Prostate gland (tissue), 2 donors: Measurements from ENCODE around the gene MYO6. TPM values are rescaled to one million over a fixed set of nuclear protein-coding genes. Genes with fewer than 3 reads are reported as not detected.

Experiments used
- DNase-seq: peaks from one replicate; pipeline ENCODE4 v3.0.0-alpha.2; 2019; ENCODE audit warnings: low spot score
- H3K27ac ChIP-seq, 2 donors: fragments of 200-600 bp; sonication (generic); 2 replicates each; pipeline ENCODE4 v1.5.1; 2017 to 2019
- H3K27me3 ChIP-seq: fragments of 200-600 bp; sonication (generic); replicated peaks from 2 replicates; pipeline ENCODE4 v1.5.1; 2019; ENCODE audit not compliant: insufficient read depth
- H3K36me3 ChIP-seq, 2 donors: fragments of 200-600 bp; sonication (generic); 1 replicate in 1 of 2; 2 replicates in 1 of 2; pipeline versions ENCODE4 v1.5.1 to v1.8.1; 2017 to 2019
- H3K4me1 ChIP-seq: fragments of 200-600 bp; sonication (generic); replicated peaks from 2 replicates; pipeline ENCODE4 v1.5.1; 2019
- H3K4me3 ChIP-seq, 2 donors: fragments of 200-600 bp; sonication (generic); 2 replicates each; pipeline ENCODE4 v1.5.1; 2017 to 2019
- H3K9me3 ChIP-seq: fragments of 200-600 bp; sonication (generic); 2 replicates; pipeline ENCODE4 v1.5.1; 2017
- POLR2A ChIP-seq: fragments of 450-650 bp; IDR thresholded peaks from one replicate; pipeline ENCODE4 v1.6.1; 2016; ENCODE audit warnings: antibody characterized with exemption, mild to moderate bottlenecking
- POLR2AphosphoS5 ChIP-seq: sonication (generic); formaldehyde crosslinking; IDR thresholded peaks from one replicate; pipeline ENCODE4 v1.6.1; 2017; ENCODE audit warnings: antibody characterized with exemption
- WGBS: methylation state at CpG from one replicate; pipeline ENCODE4 v1.1.5; 2018; 5-methylcytosine and 5-hydroxymethylcytosine counted together
- intact Hi-C: fragments of 100-400 bp; cut with DNase I; formaldehyde crosslinking; loops from one replicate; pipeline ENCODE4 v1.14.2; 2022
- total RNA-seq, 2 donors: library from RNA; depleted of rRNA; stranded (reverse); fragments of >200 nt; gene quantifications; one replicate each; pipeline ENCODE4 v1.1.0, GENCODE V29; 2016
- TF ChIP-seq, protein P1 (sequence below), 4 experiments: fragments of 200-600 bp in 2 of 4; fragments of 450-650 bp in 2 of 4; sonication (generic) in 2 of 4; IDR thresholded peaks; 1 replicate in 3 of 4; 2 replicates in 1 of 4; pipeline ENCODE4 v1.5.1; 2016 to 2019; ENCODE audit warnings: antibody characterized with exemption in 4 of 4, mild to moderate bottlenecking in 2 of 4, moderate library complexity in 2 of 4

MYO6 gene
- total RNA-seq, 2 donors from 2014 or later: 50.1 to 58.7 TPM

DNA sequence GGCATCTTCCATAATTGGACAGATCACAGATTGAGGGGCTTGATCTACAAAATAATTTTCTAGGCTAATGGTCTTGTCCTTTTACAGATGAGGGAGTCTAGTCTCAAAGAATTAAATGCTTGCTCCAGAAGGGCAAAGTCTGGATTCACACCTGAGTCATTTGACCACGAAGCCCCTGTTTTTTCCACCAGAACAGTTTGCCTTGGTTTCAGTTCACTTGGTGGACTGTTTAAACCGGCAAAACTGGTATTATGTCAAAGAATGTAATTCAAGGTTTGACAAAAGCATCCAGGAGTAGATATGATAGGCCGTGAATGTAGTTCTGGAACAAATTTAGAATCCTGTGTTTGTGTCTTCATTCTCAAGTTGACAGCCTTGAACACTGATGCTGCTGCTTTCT lies 3.3 kb downstream of the MYO6 start:
- no peaks in the 10 kb centered on the region for H3K27me3 ChIP-seq
- TF ChIP-seq, protein P1, sequence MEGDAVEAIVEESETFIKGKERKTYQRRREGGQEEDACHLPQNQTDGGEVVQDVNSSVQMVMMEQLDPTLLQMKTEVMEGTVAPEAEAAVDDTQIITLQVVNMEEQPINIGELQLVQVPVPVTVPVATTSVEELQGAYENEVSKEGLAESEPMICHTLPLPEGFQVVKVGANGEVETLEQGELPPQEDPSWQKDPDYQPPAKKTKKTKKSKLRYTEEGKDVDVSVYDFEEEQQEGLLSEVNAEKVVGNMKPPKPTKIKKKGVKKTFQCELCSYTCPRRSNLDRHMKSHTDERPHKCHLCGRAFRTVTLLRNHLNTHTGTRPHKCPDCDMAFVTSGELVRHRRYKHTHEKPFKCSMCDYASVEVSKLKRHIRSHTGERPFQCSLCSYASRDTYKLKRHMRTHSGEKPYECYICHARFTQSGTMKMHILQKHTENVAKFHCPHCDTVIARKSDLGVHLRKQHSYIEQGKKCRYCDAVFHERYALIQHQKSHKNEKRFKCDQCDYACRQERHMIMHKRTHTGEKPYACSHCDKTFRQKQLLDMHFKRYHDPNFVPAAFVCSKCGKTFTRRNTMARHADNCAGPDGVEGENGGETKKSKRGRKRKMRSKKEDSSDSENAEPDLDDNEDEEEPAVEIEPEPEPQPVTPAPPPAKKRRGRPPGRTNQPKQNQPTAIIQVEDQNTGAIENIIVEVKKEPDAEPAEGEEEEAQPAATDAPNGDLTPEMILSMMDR (IDR thresholded peaks at IDR 0.05): no peak
- TF ChIP-seq POLR2AphosphoS5: no peak
- TF ChIP-seq POLR2A: no peak
- 46% methylated on average over 3 of the region's 3 CpGs for WGBS
- no peak overlapping the region for H3K4me3 ChIP-seq
- no peaks in the 10 kb centered on the region for H3K9me3 ChIP-seq
- no peaks in the 10 kb centered on the region for H3K36me3 ChIP-seq
- no peak overlapping the region for H3K27ac ChIP-seq
- no peak for DNase-seq
- intact Hi-C loops: no loop called here
- no peaks in the 10 kb centered on the region for H3K4me1 ChIP-seq

DNA sequence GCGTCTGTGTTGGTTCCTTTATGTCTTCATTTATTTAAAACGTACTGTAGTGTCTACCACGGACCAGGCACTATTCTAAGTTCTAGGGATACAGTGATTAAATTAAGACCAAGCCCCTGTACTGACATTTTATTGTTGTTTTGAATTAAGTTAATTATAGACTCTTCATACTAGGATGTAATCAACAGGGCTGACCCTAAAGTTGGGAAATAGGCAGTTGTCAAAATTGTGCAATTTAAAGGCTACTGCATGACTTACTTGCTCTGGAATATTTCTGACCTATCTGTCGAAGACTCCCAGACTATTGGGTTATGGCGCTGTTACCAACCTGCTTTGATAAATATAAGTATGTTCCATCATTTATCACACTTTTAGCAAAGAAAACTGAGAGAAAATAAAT lies 6.7 kb downstream of the MYO6 start:
- Histone ChIP-seq H3K4me1 (no peaks in the 10 kb centered on the region), H3K36me3 (no peaks in the 10 kb centered on the region), H3K27me3 (no peaks in the 10 kb centered on the region), H3K27ac (no peak overlapping the region), H3K4me3 (no peak overlapping the region), H3K9me3 (no peaks in the 10 kb centered on the region)
- DNase-seq: no peak
- WGBS: 84% methylated on average over 5 of the region's 5 CpGs
- intact Hi-C loops: no loop called here
- TF ChIP-seq POLR2AphosphoS5 (no peak), POLR2A (no peak)
- TF ChIP-seq, protein P1 (IDR thresholded peaks at IDR 0.05): no peak

DNA sequence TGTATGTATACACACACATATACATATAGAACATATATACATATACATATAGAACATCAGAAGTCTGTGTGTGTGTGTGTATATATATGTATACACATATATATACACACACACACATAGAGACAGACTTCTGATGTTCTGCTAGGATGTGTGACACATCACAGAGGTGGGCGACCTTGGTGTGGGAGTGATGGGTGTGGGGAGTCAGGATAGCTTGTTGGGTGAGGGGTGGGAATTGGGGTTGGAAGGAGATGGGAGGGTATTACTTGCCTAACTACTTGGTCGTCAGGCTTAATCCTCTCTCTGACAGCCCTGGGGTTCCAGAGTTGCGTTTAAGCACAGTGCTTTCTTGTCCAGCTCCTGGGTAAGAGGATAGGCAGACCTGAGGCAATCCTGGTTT lies 8.3 kb downstream of the MYO6 start:
- no peaks in the 10 kb centered on the region for H3K27me3 ChIP-seq
- 89% methylated on average over 3 of the region's 3 CpGs for WGBS
- H3K9me3 ChIP-seq: no peaks in the 10 kb centered on the region
- no peak for DNase-seq
- intact Hi-C loops: no loop called here
- TF ChIP-seq, protein P1 (IDR thresholded peaks at IDR 0.05): no peak
- H3K4me3 ChIP-seq: no peak overlapping the region
- no peaks in the 10 kb centered on the region for H3K4me1 ChIP-seq
- no peaks in the 10 kb centered on the region for H3K36me3 ChIP-seq
- no peak overlapping the region for H3K27ac ChIP-seq

DNA sequence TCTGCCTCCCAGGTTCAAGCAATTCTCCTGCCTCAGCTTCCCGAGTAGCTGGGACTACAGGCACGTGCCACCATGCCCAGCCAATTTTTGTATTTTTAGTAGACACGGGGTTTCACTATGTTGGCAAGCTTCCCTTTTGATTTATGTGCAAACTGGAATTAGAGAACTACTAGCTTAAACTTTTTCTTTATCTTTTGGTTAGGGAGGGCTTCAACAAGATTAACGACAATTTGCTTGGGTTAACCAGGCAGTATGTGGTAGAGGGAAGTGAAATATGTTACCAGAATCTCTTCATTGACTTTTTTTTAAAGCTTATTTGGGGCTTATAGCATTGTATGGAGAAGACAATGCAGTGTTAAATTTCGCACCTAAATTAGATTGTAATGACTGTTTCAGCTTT lies 9.0 kb downstream of the MYO6 start:
- H3K27me3 ChIP-seq: no peaks in the 10 kb centered on the region
- no peaks in the 10 kb centered on the region for H3K9me3 ChIP-seq
- H3K27ac ChIP-seq: no peak overlapping the region
- no peaks in the 10 kb centered on the region for H3K4me1 ChIP-seq
- no peaks in the 10 kb centered on the region for H3K36me3 ChIP-seq
- TF ChIP-seq POLR2AphosphoS5: no peak
- no peak for TF ChIP-seq POLR2A
- TF ChIP-seq, protein P1 (IDR thresholded peaks at IDR 0.05): no peak
- 50% methylated on average over 5 of the region's 5 CpGs for WGBS
- no peak for DNase-seq
- intact Hi-C loops: no loop called here
- H3K4me3 ChIP-seq: no peak overlapping the region

DNA sequence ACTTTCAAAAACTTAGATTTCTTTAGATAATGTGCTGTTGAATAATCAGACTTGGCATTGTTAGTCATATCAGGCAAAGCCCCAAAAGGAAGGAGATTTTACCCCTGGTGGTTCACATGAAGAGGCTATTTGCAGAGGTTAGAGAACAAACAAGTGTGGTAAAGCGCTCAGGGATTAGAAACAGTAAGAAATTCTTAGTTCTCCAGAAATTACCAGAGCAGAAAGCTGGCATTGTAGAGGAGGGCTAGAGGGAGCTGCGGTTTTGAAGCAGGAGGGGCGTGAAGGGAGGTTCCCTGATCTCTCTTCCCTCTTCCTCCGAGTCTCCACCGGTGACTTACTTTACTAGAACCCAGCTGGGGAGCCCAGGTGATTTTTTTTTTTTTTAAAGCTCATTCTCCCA lies 10.2 kb downstream of the MYO6 start:
- DNase-seq: no peak
- H3K9me3 ChIP-seq: no peaks in the 10 kb centered on the region
- H3K4me3 ChIP-seq: no peak overlapping the region
- TF ChIP-seq, protein P1 (IDR thresholded peaks at IDR 0.05): no peak
- no peak for TF ChIP-seq POLR2AphosphoS5
- TF ChIP-seq POLR2A: no peak
- 68% methylated on average over 5 of the region's 5 CpGs for WGBS
- no peaks in the 10 kb centered on the region for H3K27me3 ChIP-seq
- H3K36me3 ChIP-seq: no peaks in the 10 kb centered on the region
- H3K27ac ChIP-seq: no peak overlapping the region
- intact Hi-C loops: no loop called here
- no peaks in the 10 kb centered on the region for H3K4me1 ChIP-seq
